Erythroblast (primary cell): ENCODE results near the gene IGIP.

Experiments
- DNase-seq, 2 experiments: peaks; one replicate each; lab custom pipeline; 2025; lab: John Stamatoyannopoulos, UW
- GATA1 ChIP-seq: IDR thresholded peaks from 2 replicates; pipeline ENCODE4 v1.6.1; 2011; ENCODE audit warnings: low read depth, mild to moderate bottlenecking, control low read depth, low read length, moderate library complexity
- POLR2A ChIP-seq: IDR thresholded peaks from 2 replicates; pipeline ENCODE4 v1.6.1; 2011; ENCODE audit warnings: mild to moderate bottlenecking, low read length

IGIP gene

GRCh38 chr5:140108093-140109017 is 17.4 kb upstream of the IGIP start:
- DNase-seq: peak; percentile 31 to 49
- TF ChIP-seq POLR2A (no peak), GATA1 (no peak)

- peak; percentile 31 to 54 for DNase-seq
- TF ChIP-seq GATA1 (no peak), POLR2A (no peak)
Measured at GRCh38 chr5:140109018-140109758, 16.5 kb upstream of the IGIP start.

GRCh38 chr5:140109759-140110645 is 15.7 kb upstream of the IGIP start:
- peak in 1 of 2 experiments; percentile 54 for DNase-seq
- TF ChIP-seq GATA1 (no peak), POLR2A (no peak)

GRCh38 chr5:140110646-140110957 is 15.1 kb upstream of the IGIP start:
- peak in 1 of 2 experiments; percentile 54 for DNase-seq
- TF ChIP-seq POLR2A (no peak), GATA1 (no peak)

GRCh38 chr5:140111011-140111858 is 14.5 kb upstream of the IGIP start:
- TF ChIP-seq GATA1 (no peak), POLR2A (no peak)
- DNase-seq: peak in 1 of 2 experiments; percentile 54

- TF ChIP-seq POLR2A (no peak), GATA1 (no peak)
- DNase-seq: peak in 1 of 2 experiments; percentile 35
Measured at GRCh38 chr5:140111859-140112551, 13.7 kb upstream of the IGIP start.

- TF ChIP-seq POLR2A (no peak), GATA1 (no peak)
- DNase-seq: no peak
Measured at GRCh38 chr5:140112685-140113179, 13.0 kb upstream of the IGIP start.

- DNase-seq: peak; percentile 36 to 52
- TF ChIP-seq POLR2A: no peak
- no peak for TF ChIP-seq GATA1
Measured at GRCh38 chr5:140113180-140113698, 12.5 kb upstream of the IGIP start.

- DNase-seq: peak; percentile 94 to 97
- TF ChIP-seq GATA1: no peak
- no peak for TF ChIP-seq POLR2A
Measured at GRCh38 chr5:140113699-140114263, 12.0 kb upstream of the IGIP start, which contains the start of gene PURA. Gene PURA, plus strand, starts transcription at chr5:140114109. Its CDS starts 73 bp downstream, at chr5:140114182.

- peak; percentile 82 to 85 for DNase-seq
- TF ChIP-seq POLR2A (peak; percentile 66), GATA1 (no peak)
Measured at GRCh38 chr5:140114341-140115185, 11.2 kb upstream of the IGIP start.

- DNase-seq: no peak
- no peak for TF ChIP-seq GATA1
- no peak for TF ChIP-seq POLR2A
Measured at GRCh38 chr5:140115186-140115500, 10.6 kb upstream of the IGIP start.
